Kidney (tissue), 14 donors: Measurements from ENCODE around the gene RAB6A. TPM values are rescaled to one million over a fixed set of nuclear protein-coding genes. Genes with fewer than 3 reads are reported as not detected.

Source experiments
- DNase-seq, 5 donors: peaks; one replicate each; pipeline ENCODE4 v3.0.0-alpha.2; 2013 to 2020
- FAIRE-seq: peaks from 2 replicates; lab custom pipeline; 2012; peaks lifted over from hg19 to GRCh38; lab: Jason Lieb, UNC
- H3K27ac ChIP-seq, 2 donors: one replicate each; pipeline ENCODE4 v1.7.0; 2013; ENCODE audit warnings: low read depth in 2 of 2, low read length in 2 of 2, inconsistent platforms in 1 of 2
- H3K27me3 ChIP-seq: one replicate; pipeline ENCODE4 v1.7.1; 2013; ENCODE audit warnings: low read length, inconsistent platforms; ENCODE audit not compliant: control insufficient read depth, insufficient read depth
- H3K36me3 ChIP-seq, 3 donors: one replicate each; pipeline versions ENCODE4 v1.7.0 to v1.7.1; 2013; ENCODE audit warnings: low read length in 3 of 3, control low read depth in 1 of 3, inconsistent platforms in 1 of 3; ENCODE audit not compliant: insufficient read depth in 3 of 3, control insufficient read depth in 2 of 3
- H3K4me1 ChIP-seq, 3 donors: one replicate each; pipeline versions ENCODE4 v1.7.0 to v1.7.1; 2013; ENCODE audit warnings: low read length in 3 of 3, inconsistent platforms in 1 of 3, low read depth in 1 of 3; ENCODE audit not compliant: control insufficient read depth in 2 of 3, insufficient read depth in 2 of 3
- H3K4me3 ChIP-seq, 3 donors: one replicate each; pipeline versions ENCODE4 v1.7.0 to v1.8.1; 2013; ENCODE audit warnings: low read length in 3 of 3, control low read depth in 1 of 3, inconsistent platforms in 1 of 3
- H3K9ac ChIP-seq, 3 donors: one replicate each; pipeline versions ENCODE4 v1.7.0 to v1.7.1; 2013; ENCODE audit warnings: low read length in 3 of 3, control low read depth in 1 of 3, inconsistent platforms in 1 of 3
- H3K9me3 ChIP-seq, 3 donors: one replicate each; pipeline versions ENCODE4 v1.7.0 to v1.7.1; 2013; ENCODE audit warnings: low read length in 3 of 3, control low read depth in 1 of 3, inconsistent platforms in 1 of 3; ENCODE audit not compliant: control insufficient read depth in 2 of 3, insufficient read depth in 1 of 3
- intact Hi-C: fragments of 100-400 bp; cut with DNase I; formaldehyde crosslinking; loops from one replicate; pipeline ENCODE4 v1.11.1; 2022
- polyA plus RNA-seq: library from polyadenylated mRNA; stranded (reverse); fragments of 350-450 nt; fragmentation: Illumina TruSeq; extraction: RNeasy Lipid Tissue Mini Kit (QIAGEN cat#74804); gene quantifications from one replicate; pipeline ENCODE4 v1.2.3, GENCODE V29; 2014; ENCODE audit warnings: low read depth, low replicate concordance; ENCODE audit not compliant: insufficient read depth
- total RNA-seq: library from RNA; stranded (reverse); fragmentation: NEBNext Ultra II Directional; extraction: Animal tissue kit (Norgen Biotek cat#: 25700); gene quantifications from one replicate; pipeline ENCODE4 v1.2.1, GENCODE V29; 2021
- TF ChIP-seq, protein P1 (sequence below): IDR thresholded peaks from 3 replicates; pipeline ENCODE4 v1.5.1; 2012; ENCODE audit warnings: mild to moderate bottlenecking, moderate library complexity, borderline replicate concordance; ENCODE audit not compliant: insufficient read depth; ENCODE audit errors: extremely low read depth
- donor health status: control.
- donor health status: control.
- donor health status: control.
- donor health status: control.
- donor health status: control.
- donor health status: DM: yes; HTN: yes; CAD: no.
- donor health status: Normal renal cell carcinoma (clear cell type).

Gene RAB6A
- total and polyA plus RNA-seq, 2 donors from 2014 or later: 61.0 to 138 TPM

DNA sequence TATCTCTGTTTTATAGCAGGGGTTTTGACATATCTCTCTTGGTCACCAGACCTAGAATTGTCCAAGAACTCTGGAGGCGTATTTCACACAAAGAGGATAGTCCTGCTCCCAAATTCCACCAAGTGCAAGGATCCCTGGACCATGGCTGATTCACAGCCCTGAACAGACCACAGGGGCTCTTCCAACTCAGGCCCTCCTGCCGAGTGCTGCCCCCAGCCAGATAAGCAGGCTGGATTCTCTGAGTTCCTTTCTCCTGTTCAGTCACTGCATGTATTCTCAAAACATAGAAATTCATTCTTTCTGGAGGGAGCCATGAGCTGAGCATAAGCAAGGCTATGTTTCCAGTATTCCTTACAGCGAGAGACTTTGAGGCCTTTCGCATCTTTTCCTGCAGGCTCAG is 127.9 kb downstream of the RAB6A start:
- FAIRE-seq: no peak
- intact Hi-C loops: no loop called here

GRCh38 chr11:73629907-73630306 is 131.0 kb downstream of the RAB6A start:
- Histone ChIP-seq H3K36me3 (no peaks in the 10 kb centered on the region), H3K27ac (no peak overlapping the region), H3K9me3 (no peaks in the 10 kb centered on the region), H3K27me3 (no peaks in the 10 kb centered on the region), H3K4me3 (no peak overlapping the region), H3K4me1 (peaks cover 0 to 2% (median 0%) of the 10 kb centered on the region in 3 donors), H3K9ac (no peak overlapping the region)
- no peak for DNase-seq
- TF ChIP-seq, protein P1, sequence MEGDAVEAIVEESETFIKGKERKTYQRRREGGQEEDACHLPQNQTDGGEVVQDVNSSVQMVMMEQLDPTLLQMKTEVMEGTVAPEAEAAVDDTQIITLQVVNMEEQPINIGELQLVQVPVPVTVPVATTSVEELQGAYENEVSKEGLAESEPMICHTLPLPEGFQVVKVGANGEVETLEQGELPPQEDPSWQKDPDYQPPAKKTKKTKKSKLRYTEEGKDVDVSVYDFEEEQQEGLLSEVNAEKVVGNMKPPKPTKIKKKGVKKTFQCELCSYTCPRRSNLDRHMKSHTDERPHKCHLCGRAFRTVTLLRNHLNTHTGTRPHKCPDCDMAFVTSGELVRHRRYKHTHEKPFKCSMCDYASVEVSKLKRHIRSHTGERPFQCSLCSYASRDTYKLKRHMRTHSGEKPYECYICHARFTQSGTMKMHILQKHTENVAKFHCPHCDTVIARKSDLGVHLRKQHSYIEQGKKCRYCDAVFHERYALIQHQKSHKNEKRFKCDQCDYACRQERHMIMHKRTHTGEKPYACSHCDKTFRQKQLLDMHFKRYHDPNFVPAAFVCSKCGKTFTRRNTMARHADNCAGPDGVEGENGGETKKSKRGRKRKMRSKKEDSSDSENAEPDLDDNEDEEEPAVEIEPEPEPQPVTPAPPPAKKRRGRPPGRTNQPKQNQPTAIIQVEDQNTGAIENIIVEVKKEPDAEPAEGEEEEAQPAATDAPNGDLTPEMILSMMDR: no peak
- no peak for FAIRE-seq
- intact Hi-C loops: no loop called here

More for the DNA sequence above, 127.9 kb downstream of the RAB6A start:
- H3K27ac ChIP-seq: no peak overlapping the region
- no peak overlapping the region for H3K9ac ChIP-seq
- H3K4me1 ChIP-seq: no peaks in the 10 kb centered on the region
- TF ChIP-seq, protein P1: no peak
- no peaks in the 10 kb centered on the region for H3K27me3 ChIP-seq
- no peaks in the 10 kb centered on the region for H3K36me3 ChIP-seq
- no peak for DNase-seq
- H3K9me3 ChIP-seq: no peaks in the 10 kb centered on the region
- H3K4me3 ChIP-seq: no peak overlapping the region

GRCh38 chr11:73625696-73626318 is 135.1 kb downstream of the RAB6A start:
- no peak overlapping the region for H3K4me3 ChIP-seq
- no peak overlapping the region for H3K27ac ChIP-seq
- H3K4me1 ChIP-seq: peaks cover 0 to 2% (median 0%) of the 10 kb centered on the region in 3 donors
- no peaks in the 10 kb centered on the region for H3K9me3 ChIP-seq
- no peaks in the 10 kb centered on the region for H3K36me3 ChIP-seq
- FAIRE-seq: peak; percentile 58
- no peak overlapping the region for H3K9ac ChIP-seq
- no peaks in the 10 kb centered on the region for H3K27me3 ChIP-seq
- DNase-seq: peak; percentile 77 to 84 (median 81)
- intact Hi-C loops: no loop called here
- TF ChIP-seq, protein P1: peak; percentile 95

Other genes starting within 250 kb of the RAB6A start
- gene FAM168A, start 163.0 kb downstream of the RAB6A start, total RNA-seq: 38.1 TPM
- 8.9 TPM for gene FAM168A, start 163.0 kb downstream of the RAB6A start, polyA plus RNA-seq
- gene PLEKHB1, start 114.5 kb downstream of the RAB6A start, total RNA-seq: 21.0 TPM
- gene PLEKHB1, start 114.5 kb downstream of the RAB6A start, polyA plus RNA-seq: 30.4 TPM
- gene MRPL48, start 26.8 kb upstream of the RAB6A start, total RNA-seq: 27.5 TPM
- gene MRPL48, start 26.8 kb upstream of the RAB6A start, polyA plus RNA-seq: 79.3 TPM
- gene COA4, start 115.8 kb upstream of the RAB6A start, total RNA-seq: 64.7 TPM
- 177 TPM for gene COA4, start 115.8 kb upstream of the RAB6A start, polyA plus RNA-seq
- gene PAAF1, start 115.9 kb upstream of the RAB6A start, total RNA-seq: 18.2 TPM
- 31.4 TPM for gene PAAF1, start 115.9 kb upstream of the RAB6A start, polyA plus RNA-seq
- 4.3 TPM for gene DNAJB13, start 190.0 kb upstream of the RAB6A start, total RNA-seq
- gene DNAJB13, start 190.0 kb upstream of the RAB6A start, polyA plus RNA-seq: 1.5 TPM
- 104 TPM for gene UCP2, start 221.8 kb upstream of the RAB6A start, total RNA-seq
- gene UCP2, start 221.8 kb upstream of the RAB6A start, polyA plus RNA-seq: 36.4 TPM
- gene UCP3, start 248.0 kb upstream of the RAB6A start, total RNA-seq: 4.0 TPM
- gene UCP3, start 248.0 kb upstream of the RAB6A start, polyA plus RNA-seq: 0.28 TPM